Astrocyte of the cerebellum (primary cell): ENCODE results near the gene FBXW4.

Experiments used
- DNase-seq: peaks from one replicate; pipeline ENCODE4 v3.0.0-alpha.2; 2011; ENCODE audit warnings: low read depth
- H3K4me3 ChIP-seq: 2 replicates; pipeline ENCODE4 v1.5.1; 2011; ENCODE audit warnings: mild to moderate bottlenecking, low read depth, low read length, moderate library complexity
- CTCF ChIP-seq: IDR thresholded peaks from 2 replicates; pipeline ENCODE4 v1.5.1; 2012; ENCODE audit warnings: low read length, low read depth, moderate library complexity, mild to moderate bottlenecking; ENCODE audit errors: missing control alignments
- in situ Hi-C: cut with HindIII; loops from 2 replicates; pipeline ENCODE4 v1.10.0; 2017; ENCODE audit warnings: low sequenced_read_pairs

The FBXW4 gene

GRCh38 chr10:101585841-101586240 lies 109.1 kb downstream of the FBXW4 start:
- H3K4me3 ChIP-seq: no peak overlapping the region
- no peak for TF ChIP-seq CTCF
- DNase-seq: no peak
- in situ Hi-C loops: no loop called here

- no peak for TF ChIP-seq CTCF
- H3K4me3 ChIP-seq: no peak overlapping the region
- DNase-seq: no peak
- in situ Hi-C loops: no loop called here
These were observed 114.2 kb downstream of the FBXW4 start for GRCh38 chr10:101580486-101581399.

- TF ChIP-seq CTCF: no peak
- no peak for DNase-seq
- in situ Hi-C loops: no loop called here
These were observed 115.5 kb downstream of the FBXW4 start for GRCh38 chr10:101579516-101579870.

GRCh38 chr10:101578803-101579515 lies 116.0 kb downstream of the FBXW4 start:
- DNase-seq: no peak
- TF ChIP-seq CTCF: no peak
- no peak overlapping the region for H3K4me3 ChIP-seq
- in situ Hi-C loops: no loop called here

More at GRCh38 chr10:101579516-101579870, 115.5 kb downstream of the FBXW4 start:
- no peak overlapping the region for H3K4me3 ChIP-seq

- DNase-seq: no peak
- in situ Hi-C loops: no loop called here
- TF ChIP-seq CTCF: no peak
- no peak overlapping the region for H3K4me3 ChIP-seq
These were observed 116.8 kb downstream of the FBXW4 start for GRCh38 chr10:101578192-101578591.

- DNase-seq: no peak
- in situ Hi-C loops: no loop called here
- H3K4me3 ChIP-seq: no peak overlapping the region
- no peak for TF ChIP-seq CTCF
These were observed 117.7 kb downstream of the FBXW4 start for GRCh38 chr10:101577121-101577871.
